Type B pancreatic cell (in vitro differentiated cells): Measurements from ENCODE around the gene SLC31A1. TPM values are rescaled to one million over a fixed set of nuclear protein-coding genes. Genes with fewer than 3 reads are reported as not detected.
"Not testable (repeated sequence)": the region's sequence is repeated elsewhere in the genome, so short reads cannot be mapped to it uniquely, and the experiment has no call there.

ENCODE experiments used
- DNase-seq: peaks from one replicate; pipeline ENCODE4 v3.0.0; 2021; ENCODE audit warnings: mixed read lengths; ENCODE audit not compliant: unreplicated experiment; ENCODE audit errors: extremely low spot score
- H3K27ac Mint-ChIP-seq: 2 replicates; pipeline ENCODE4 v1.8.0; 2021; ENCODE audit warnings: mild to moderate bottlenecking, mixed read lengths
- H3K27me3 Mint-ChIP-seq: 2 replicates; pipeline ENCODE4 v1.8.0; 2021; ENCODE audit warnings: mixed read lengths
- H3K36me3 Mint-ChIP-seq: 2 replicates; pipeline ENCODE4 v1.8.0; 2021; ENCODE audit warnings: mixed read lengths
- H3K4me1 Mint-ChIP-seq: one replicate; pipeline ENCODE4 v1.8.0; 2021; ENCODE audit warnings: mixed read lengths; ENCODE audit not compliant: unreplicated experiment
- H3K4me3 Mint-ChIP-seq: 2 replicates; pipeline ENCODE4 v1.8.0; 2021; ENCODE audit warnings: mild to moderate bottlenecking, mixed read lengths
- H3K9me3 Mint-ChIP-seq: 2 replicates; pipeline ENCODE4 v1.8.0; 2021; ENCODE audit warnings: mixed read lengths
- total RNA-seq: library from RNA; stranded (reverse); gene quantifications from 2 replicates; pipeline ENCODE4 v1.2.1, GENCODE V29; 2021; ENCODE audit warnings: low replicate concordance
- TF ChIP-seq, protein P1 (sequence below): fragments of 200-600 bp; sonication (generic); conservative IDR thresholded peaks from 2 replicates; pipeline ENCODE4 v1.5.0; 2021; ENCODE audit warnings: antibody characterized with exemption, mild to moderate bottlenecking

Gene SLC31A1
- total RNA-seq, 1 donor from 2014 or later = 31.7 TPM

DNA sequence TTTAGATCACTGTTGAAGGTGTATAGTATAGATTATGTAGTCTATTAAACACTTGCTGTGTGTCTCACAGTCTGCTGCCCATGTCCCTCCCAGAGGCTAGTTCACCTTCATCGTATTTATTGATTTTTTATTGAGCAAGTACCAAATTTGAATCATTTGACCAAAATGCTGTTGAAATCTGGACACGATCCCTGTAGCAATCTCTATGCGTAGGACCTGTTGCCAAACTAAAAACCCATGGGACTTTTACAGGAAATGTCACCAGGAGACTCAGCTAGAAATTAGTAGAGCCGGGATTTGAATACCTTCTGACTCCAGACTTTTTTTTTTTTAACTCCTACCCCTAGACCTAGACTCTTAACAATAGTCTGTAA, 17.5 kb downstream of the SLC31A1 start:
- TF ChIP-seq, protein P1, sequence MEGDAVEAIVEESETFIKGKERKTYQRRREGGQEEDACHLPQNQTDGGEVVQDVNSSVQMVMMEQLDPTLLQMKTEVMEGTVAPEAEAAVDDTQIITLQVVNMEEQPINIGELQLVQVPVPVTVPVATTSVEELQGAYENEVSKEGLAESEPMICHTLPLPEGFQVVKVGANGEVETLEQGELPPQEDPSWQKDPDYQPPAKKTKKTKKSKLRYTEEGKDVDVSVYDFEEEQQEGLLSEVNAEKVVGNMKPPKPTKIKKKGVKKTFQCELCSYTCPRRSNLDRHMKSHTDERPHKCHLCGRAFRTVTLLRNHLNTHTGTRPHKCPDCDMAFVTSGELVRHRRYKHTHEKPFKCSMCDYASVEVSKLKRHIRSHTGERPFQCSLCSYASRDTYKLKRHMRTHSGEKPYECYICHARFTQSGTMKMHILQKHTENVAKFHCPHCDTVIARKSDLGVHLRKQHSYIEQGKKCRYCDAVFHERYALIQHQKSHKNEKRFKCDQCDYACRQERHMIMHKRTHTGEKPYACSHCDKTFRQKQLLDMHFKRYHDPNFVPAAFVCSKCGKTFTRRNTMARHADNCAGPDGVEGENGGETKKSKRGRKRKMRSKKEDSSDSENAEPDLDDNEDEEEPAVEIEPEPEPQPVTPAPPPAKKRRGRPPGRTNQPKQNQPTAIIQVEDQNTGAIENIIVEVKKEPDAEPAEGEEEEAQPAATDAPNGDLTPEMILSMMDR = no peak
- peaks cover 6% of the 10 kb centered on the region for H3K4me1 Mint-ChIP-seq
- no peaks in the 10 kb centered on the region for H3K9me3 Mint-ChIP-seq
- H3K4me3 Mint-ChIP-seq = no peak overlapping the region
- H3K27ac Mint-ChIP-seq = no peak overlapping the region
- H3K36me3 Mint-ChIP-seq = peaks cover 5% of the 10 kb centered on the region
- DNase-seq = no peak
- H3K27me3 Mint-ChIP-seq = no peaks in the 10 kb centered on the region

DNA sequence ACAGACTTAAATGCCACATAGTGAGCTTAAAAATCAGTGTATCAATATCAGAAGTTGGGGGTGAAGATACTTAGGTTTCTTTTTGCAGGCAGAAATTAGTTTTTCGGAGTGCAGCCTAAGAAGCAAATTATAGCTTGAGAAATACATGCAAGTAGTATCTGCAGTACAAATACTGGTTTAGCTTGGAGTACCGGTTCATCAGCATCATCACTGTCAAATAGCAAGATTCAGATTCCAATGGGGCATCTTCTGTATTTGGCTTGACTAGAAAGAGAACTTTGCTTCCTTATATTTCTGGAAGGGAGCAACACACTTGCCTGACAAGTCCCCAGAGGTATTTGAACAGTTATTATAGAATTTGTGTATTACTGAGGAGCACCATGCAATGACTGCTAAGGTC, 19.8 kb downstream of the SLC31A1 start:
- Mint-ChIP-seq H3K9me3 (no peaks in the 10 kb centered on the region), H3K27me3 (no peaks in the 10 kb centered on the region), H3K4me3 (peak overlapping the region; percentile 69), H3K27ac (peak overlapping the region; percentile 87), H3K4me1 (peaks cover 6% of the 10 kb centered on the region), H3K36me3 (no peaks in the 10 kb centered on the region)
- no peak for DNase-seq
- TF ChIP-seq, protein P1 = no peak

DNA sequence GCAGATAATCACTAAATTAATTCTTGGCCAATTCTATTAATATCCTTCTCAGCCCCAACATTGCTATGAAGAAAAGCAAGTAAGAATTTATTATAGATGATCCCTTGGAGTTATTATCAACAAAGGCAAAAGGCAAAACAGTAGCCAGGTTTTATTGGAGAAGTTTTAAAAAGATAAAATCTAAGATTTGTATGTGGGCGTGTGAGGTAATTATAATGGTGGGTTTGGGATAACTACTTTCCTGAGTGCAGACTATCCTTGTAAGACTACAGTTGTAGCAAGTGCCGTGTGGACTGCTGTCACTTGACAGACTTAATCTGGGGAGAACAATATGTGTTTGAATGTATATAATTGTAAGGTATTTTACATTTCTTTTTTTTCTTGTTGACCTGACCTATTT, 23.2 kb downstream of the SLC31A1 start:
- Mint-ChIP-seq H3K4me1 (peaks cover 6% of the 10 kb centered on the region), H3K27ac (peak overlapping the region; percentile 45), H3K4me3 (no peak overlapping the region), H3K36me3 (peaks cover 9% of the 10 kb centered on the region), H3K9me3 (peaks cover 3% of the 10 kb centered on the region), H3K27me3 (no peaks in the 10 kb centered on the region)
- DNase-seq = no peak
- TF ChIP-seq, protein P1 = no peak

DNA sequence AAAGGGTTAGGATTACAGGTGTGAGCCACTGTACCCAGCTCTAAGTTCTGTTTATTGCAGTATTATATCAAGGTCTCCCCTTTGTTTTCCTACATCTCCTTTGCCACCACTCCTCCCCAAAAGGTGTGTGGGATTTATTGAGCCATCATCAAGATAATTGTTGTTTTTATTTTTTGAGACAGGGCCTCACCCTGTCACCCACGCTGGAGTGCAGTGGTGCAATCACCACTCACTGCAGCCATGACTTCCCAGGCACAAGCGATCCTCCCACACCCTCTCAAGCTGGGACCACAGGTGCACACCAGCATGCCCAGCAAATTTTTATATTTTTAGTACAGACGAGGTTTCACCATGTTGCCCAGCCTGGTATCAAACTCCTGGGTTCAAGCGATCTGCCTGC, 24.6 kb downstream of the SLC31A1 start:
- TF ChIP-seq, protein P1 = no peak
- peaks cover 9% of the 10 kb centered on the region for H3K36me3 Mint-ChIP-seq
- peaks cover 6% of the 10 kb centered on the region for H3K4me1 Mint-ChIP-seq
- no peaks in the 10 kb centered on the region for H3K27me3 Mint-ChIP-seq
- H3K4me3 Mint-ChIP-seq = no peak overlapping the region
- no peak for DNase-seq
- H3K27ac Mint-ChIP-seq = no peak overlapping the region
- peaks cover 3% of the 10 kb centered on the region for H3K9me3 Mint-ChIP-seq

DNA sequence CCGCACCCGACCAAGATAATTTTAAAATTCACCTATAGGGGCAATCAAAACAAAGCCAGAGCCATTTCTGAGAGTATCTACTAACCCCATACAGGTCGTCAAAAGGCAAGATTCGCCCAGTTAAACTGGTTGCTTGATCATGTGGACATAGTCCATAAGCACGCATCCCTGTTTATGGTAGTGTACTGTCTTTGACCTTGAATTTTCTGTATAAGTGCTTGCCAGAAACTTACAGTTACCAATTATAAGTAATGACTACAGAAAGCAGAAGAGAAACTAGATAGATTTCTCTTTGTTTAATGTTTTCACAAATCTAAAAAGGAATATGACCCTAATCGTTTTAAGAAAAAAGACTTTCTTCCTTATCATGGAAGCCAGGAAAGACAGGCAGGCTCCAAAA, 25.6 kb downstream of the SLC31A1 start:
- H3K9me3 Mint-ChIP-seq = peaks cover 3% of the 10 kb centered on the region
- peaks cover 6% of the 10 kb centered on the region for H3K4me1 Mint-ChIP-seq
- H3K36me3 Mint-ChIP-seq = peaks cover 15% of the 10 kb centered on the region
- no peak overlapping the region for H3K4me3 Mint-ChIP-seq
- no peak for DNase-seq
- no peak overlapping the region for H3K27ac Mint-ChIP-seq
- TF ChIP-seq, protein P1 = no peak
- H3K27me3 Mint-ChIP-seq = no peaks in the 10 kb centered on the region

DNA sequence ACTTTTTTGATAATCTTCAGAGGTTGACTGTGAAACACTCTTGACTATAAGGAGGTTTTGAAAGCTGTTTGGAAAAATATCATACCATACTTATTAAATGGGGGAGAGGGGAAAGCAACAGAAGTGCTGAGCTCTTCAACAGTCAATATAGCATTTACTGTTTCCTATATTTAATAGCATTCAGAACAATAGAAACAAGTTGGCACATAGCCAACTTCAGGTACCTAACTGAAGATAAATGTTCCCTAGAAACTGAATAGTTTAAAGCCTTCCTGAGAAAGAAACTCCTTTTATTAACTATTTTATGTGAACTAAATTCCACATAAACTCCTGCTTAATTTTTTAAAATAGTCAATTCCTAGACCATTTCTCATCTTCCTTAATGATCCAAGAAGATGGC, 26.3 kb downstream of the SLC31A1 start:
- H3K4me3 Mint-ChIP-seq = no peak overlapping the region
- peaks cover 3% of the 10 kb centered on the region for H3K9me3 Mint-ChIP-seq
- peaks cover 16% of the 10 kb centered on the region for H3K36me3 Mint-ChIP-seq
- DNase-seq = no peak
- peaks cover 6% of the 10 kb centered on the region for H3K4me1 Mint-ChIP-seq
- TF ChIP-seq, protein P1 = no peak
- H3K27ac Mint-ChIP-seq = no peak overlapping the region
- H3K27me3 Mint-ChIP-seq = no peaks in the 10 kb centered on the region

DNA sequence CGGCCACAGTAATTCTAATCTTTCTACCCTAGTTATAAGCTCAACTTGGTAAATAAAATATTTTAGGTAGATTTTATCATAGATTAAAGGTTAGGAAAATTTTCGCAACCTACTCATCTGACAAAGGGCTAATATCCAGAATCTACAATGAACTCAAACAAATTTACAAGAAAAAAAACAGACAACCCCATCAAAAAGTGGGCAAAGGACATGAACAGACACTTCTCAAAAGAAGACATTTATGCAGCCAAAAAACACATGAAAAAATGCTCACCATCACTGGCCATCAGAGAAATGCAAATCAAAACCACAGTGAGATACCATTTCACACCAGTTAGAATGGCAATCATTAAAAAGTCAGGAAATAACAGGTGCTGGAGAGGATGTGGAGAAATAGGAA, 28.3 kb downstream of the SLC31A1 start:
- not testable (repeated sequence) for H3K27ac Mint-ChIP-seq, H3K27me3 Mint-ChIP-seq, H3K4me1 Mint-ChIP-seq, DNase-seq, H3K9me3 Mint-ChIP-seq, H3K4me3 Mint-ChIP-seq
- peaks cover 19% of the 10 kb centered on the region for H3K36me3 Mint-ChIP-seq
